Tibial artery (tissue), 4 donors: Measurements from ENCODE around the gene CFAP69.

ENCODE experiments used
- DNase-seq, 2 donors: peaks; one replicate each; pipeline ENCODE4 v3.0.0-alpha.2; 2019
- H3K27ac ChIP-seq, 2 donors: fragments of 200-600 bp; sonication (generic) in 1 of 2; 1 replicate in 1 of 2; 2 replicates in 1 of 2; pipeline ENCODE4 v1.5.1; 2018 to 2019; ENCODE audit warnings: mild to moderate bottlenecking in 1 of 2
- H3K27me3 ChIP-seq, 2 donors: fragments of 200-600 bp; sonication (generic) in 1 of 2; one replicate each; pipeline versions ENCODE4 v1.5.1 to v1.6.0; 2016 to 2019
- H3K36me3 ChIP-seq, 3 donors: fragments of 200-600 bp; sonication (generic) in 2 of 3; one replicate each; pipeline ENCODE4 v1.5.1; 2016 to 2019; ENCODE audit warnings: mild to moderate bottlenecking in 2 of 3
- H3K4me1 ChIP-seq, 4 donors: fragments of 200-600 bp; sonication (generic) in 2 of 4; 1 replicate in 3 of 4; 2 replicates in 1 of 4; pipeline ENCODE4 v1.5.1; 2016 to 2019
- H3K4me3 ChIP-seq, 2 donors: fragments of 200-600 bp; sonication (generic) in 1 of 2; 1 replicate in 1 of 2; 2 replicates in 1 of 2; pipeline ENCODE4 v1.5.1; 2018 to 2019; ENCODE audit warnings: mild to moderate bottlenecking in 2 of 2
- H3K9me3 ChIP-seq, 3 donors: fragments of 200-600 bp; sonication (generic) in 1 of 3; one replicate each; pipeline ENCODE4 v1.5.1; 2016 to 2019
- intact Hi-C: fragments of 100-400 bp; cut with DNase I; formaldehyde crosslinking; loops from one replicate; pipeline ENCODE4 v1.15.0; 2023; ENCODE audit warnings: low total_unique reads
- TF ChIP-seq, protein P1 (sequence below), 2 experiments: fragments of 200-600 bp in 1 of 2; fragments of 450-650 bp in 1 of 2; IDR thresholded peaks; one replicate each; pipeline ENCODE4 v1.5.1; 2017 to 2019; ENCODE audit warnings: antibody characterized with exemption in 2 of 2, mild to moderate bottlenecking in 1 of 2, moderate library complexity in 1 of 2

Gene CFAP69

DNA sequence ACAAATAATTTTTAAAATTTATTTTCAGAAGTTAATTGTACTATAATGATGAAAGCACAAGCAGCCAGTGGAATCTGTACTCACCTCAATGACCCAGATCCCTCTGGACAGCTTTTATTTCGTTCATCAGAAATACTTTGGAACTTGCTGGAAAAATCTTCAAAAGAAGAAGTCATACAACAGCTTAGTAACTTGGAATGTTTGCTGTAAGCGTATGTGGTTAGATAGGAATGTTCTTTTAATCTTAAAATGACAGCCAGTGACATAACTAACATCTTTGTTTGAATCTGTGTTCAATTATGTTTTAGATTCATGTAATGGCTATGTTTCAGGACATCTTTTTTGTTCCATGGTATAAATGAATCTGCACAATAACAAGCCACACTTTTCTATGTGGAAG lies 26.8 kb downstream of the CFAP69 start:
- Histone ChIP-seq H3K36me3 (no peaks in the 10 kb centered on the region), H3K4me1 (peaks cover 0 to 6% (median 0%) of the 10 kb centered on the region in 4 donors), H3K27ac (no peak overlapping the region), H3K4me3 (no peak overlapping the region), H3K9me3 (no peaks in the 10 kb centered on the region), H3K27me3 (no peaks in the 10 kb centered on the region)
- TF ChIP-seq, protein P1, sequence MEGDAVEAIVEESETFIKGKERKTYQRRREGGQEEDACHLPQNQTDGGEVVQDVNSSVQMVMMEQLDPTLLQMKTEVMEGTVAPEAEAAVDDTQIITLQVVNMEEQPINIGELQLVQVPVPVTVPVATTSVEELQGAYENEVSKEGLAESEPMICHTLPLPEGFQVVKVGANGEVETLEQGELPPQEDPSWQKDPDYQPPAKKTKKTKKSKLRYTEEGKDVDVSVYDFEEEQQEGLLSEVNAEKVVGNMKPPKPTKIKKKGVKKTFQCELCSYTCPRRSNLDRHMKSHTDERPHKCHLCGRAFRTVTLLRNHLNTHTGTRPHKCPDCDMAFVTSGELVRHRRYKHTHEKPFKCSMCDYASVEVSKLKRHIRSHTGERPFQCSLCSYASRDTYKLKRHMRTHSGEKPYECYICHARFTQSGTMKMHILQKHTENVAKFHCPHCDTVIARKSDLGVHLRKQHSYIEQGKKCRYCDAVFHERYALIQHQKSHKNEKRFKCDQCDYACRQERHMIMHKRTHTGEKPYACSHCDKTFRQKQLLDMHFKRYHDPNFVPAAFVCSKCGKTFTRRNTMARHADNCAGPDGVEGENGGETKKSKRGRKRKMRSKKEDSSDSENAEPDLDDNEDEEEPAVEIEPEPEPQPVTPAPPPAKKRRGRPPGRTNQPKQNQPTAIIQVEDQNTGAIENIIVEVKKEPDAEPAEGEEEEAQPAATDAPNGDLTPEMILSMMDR (IDR thresholded peaks at IDR 0.05), result no peak
- intact Hi-C loops, result no loop called here
- DNase-seq, result no peak

DNA sequence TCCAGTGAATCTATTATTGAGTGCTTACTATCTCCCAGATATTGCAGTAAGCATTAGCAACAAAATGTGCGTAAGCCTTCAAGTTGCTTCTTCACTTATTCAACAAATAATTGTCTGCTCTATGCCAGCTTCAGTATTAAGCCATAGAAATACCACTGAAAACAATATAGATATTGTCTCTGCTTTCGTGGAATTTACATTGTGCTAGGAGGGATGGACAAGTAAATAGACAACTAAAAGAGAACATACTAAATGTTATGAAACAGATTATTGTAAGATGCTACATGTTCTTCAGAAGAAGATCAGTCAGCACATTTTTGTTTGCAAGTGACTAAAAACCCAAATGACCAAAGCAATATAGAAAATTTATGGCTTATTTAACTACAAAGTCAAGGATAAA lies 27.3 kb downstream of the CFAP69 start:
- H3K36me3 ChIP-seq, result no peaks in the 10 kb centered on the region
- TF ChIP-seq, protein P1 (IDR thresholded peaks at IDR 0.05), result no peak
- H3K4me1 ChIP-seq, result peaks cover 0 to 4% (median 0%) of the 10 kb centered on the region in 4 donors
- no peaks in the 10 kb centered on the region for H3K9me3 ChIP-seq
- no peak for DNase-seq
- no peaks in the 10 kb centered on the region for H3K27me3 ChIP-seq
- no peak overlapping the region for H3K27ac ChIP-seq
- no peak overlapping the region for H3K4me3 ChIP-seq
- intact Hi-C loops, result no loop called here

DNA sequence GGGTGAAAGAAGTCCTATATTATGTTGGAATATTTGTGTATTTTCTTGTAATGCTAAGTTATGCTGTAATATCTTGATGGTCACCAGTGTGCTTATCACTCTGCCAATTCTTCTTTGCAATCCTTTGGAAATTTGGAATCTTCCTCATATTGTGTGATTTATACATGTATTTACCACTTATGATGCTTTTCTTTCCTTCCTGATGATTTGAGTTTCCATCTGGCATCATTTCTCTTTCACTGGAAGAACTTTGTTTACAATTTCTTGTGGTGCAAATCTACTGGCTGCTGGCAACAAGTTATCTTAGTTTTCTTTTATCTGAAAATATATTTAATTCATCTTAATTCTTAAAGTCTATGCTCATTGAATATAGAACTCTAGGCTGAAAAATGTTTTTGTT lies 29.2 kb downstream of the CFAP69 start:
- no peak for DNase-seq
- Histone ChIP-seq H3K36me3 (no peaks in the 10 kb centered on the region), H3K4me1 (no peaks in the 10 kb centered on the region), H3K27me3 (no peaks in the 10 kb centered on the region), H3K4me3 (no peak overlapping the region), H3K9me3 (no peaks in the 10 kb centered on the region), H3K27ac (no peak overlapping the region)
- intact Hi-C loops, result no loop called here
- TF ChIP-seq, protein P1 (IDR thresholded peaks at IDR 0.05), result no peak

DNA sequence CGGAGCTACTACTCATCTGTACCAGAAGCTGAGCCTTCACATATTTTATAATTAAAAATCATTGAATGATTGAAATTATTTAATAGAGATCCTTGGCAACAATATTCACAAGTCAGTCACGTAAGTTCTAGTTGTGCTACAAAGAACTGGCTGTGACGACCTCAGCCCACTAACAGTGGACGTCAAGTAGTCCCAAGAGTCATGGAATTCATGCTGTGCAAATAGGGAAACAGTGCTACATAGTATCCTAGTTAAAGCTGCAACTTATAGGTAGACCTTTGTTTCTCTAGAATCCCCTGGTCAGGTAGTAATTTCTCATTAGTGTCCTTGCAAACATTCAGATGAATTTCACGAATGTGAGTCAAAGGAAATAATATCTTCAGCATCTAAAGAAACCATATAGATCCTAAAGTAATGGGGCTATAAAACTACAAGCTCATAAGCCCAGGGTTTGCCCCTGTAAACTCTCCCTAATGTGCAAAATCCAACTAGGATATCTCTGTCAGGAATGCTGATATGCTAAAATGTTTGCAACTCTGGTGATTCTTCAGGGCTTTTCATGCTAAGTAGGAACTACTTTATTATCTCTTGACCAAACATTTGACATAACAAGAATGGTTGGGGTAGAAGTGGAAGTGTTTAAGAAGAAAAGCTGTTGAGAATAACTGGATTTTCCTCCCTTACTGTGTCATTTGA lies 31.2 kb downstream of the CFAP69 start:
- Histone ChIP-seq H3K27me3 (no peaks in the 10 kb centered on the region), H3K27ac (no peak overlapping the region), H3K36me3 (peaks cover 0 to 6% (median 0%) of the 10 kb centered on the region in 3 donors), H3K4me1 (no peaks in the 10 kb centered on the region), H3K4me3 (no peak overlapping the region), H3K9me3 (no peaks in the 10 kb centered on the region)
- no peak for DNase-seq
- TF ChIP-seq, protein P1 (IDR thresholded peaks at IDR 0.05), result no peak
- intact Hi-C loops, result no loop called here

- TF ChIP-seq, protein P1 (IDR thresholded peaks at IDR 0.05), result no peak
- Histone ChIP-seq H3K27me3 (no peaks in the 10 kb centered on the region), H3K9me3 (no peaks in the 10 kb centered on the region), H3K4me1 (no peaks in the 10 kb centered on the region), H3K27ac (no peak overlapping the region), H3K36me3 (peaks cover 0 to 28% (median 0%) of the 10 kb centered on the region in 3 donors), H3K4me3 (no peak overlapping the region)
- no peak for DNase-seq
- intact Hi-C loops, result no loop called here
Measured at GRCh38 chr7:90288154-90288553, 43.2 kb downstream of the CFAP69 start.
